ENCODE measurements around the gene NRN1L. TPM values are rescaled to one million over a fixed set of nuclear protein-coding genes. Genes with fewer than 3 reads are reported as not detected.

The NRN1L gene
- total RNA-seq, 1 experiment from 2014 or later: not detected

DNA sequence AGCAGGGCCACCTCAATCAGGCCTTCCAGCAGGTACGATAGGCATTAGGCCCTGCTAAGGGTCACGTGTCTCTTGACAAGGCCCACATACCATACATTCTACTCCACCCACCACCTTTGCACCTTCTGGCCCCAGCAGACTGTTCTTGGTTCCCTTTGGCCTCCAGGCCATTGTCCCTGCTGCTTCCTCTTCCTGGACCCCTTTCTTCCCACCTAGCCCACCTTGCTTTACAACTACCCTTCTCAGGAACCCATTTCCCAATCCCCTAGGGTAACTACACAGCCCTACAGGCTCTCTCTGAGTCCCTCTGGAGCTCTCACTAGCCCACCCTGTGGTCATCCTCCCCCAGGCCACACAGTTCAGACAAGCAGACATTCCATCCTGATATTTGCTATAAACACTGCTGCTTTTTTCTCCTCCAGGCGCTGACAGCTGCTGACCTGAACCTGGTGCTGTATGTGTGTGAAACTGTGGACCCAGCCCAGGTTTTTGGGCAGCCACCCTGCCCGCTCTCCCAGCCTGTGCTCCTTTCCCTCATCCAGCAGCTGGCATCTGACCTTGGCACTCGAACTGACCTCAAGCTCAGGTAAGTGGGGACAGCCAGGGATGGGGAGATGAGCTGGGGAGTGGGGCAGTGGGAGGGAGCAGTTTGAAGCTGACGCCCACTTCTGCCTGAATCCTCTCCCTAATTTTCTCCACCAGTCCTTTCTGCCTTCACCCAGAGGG, 1.4 kb upstream of the NRN1L start:
- ATAC-seq (no peak), DNase-seq (no peak)
- ChIA-PET POLR2A (ENCODE audit: unreplicated experiment) (no interaction called here), CTCF (interaction anchor here (0.6 to 1.7 kb wide), 4 partner anchors 10 to 140 kb away, joined by 4 to 7 read pairs (median 5); partner anchors contain the start of gene PSKH1)
- no TSS peak for BruUV-seq (replicated peaks)
- no peaks in the 10 kb centered on the region for H3K9me3 ChIP-seq (ENCODE audit: low read length)
- no peaks in the 10 kb centered on the region for H3F3A ChIP-seq (ENCODE audit: low read length, unreplicated experiment)
- peaks cover 8% of the 10 kb centered on the region; the same call in 1 of the 2 replicates for H3K36me3 ChIP-seq (ENCODE audit: low read depth, low read length)
- no peak overlapping the region for H3K27ac ChIP-seq (ENCODE audit: low read length)
- H3K9ac ChIP-seq (ENCODE audit: low read length): no peak overlapping the region
- H2AFZ ChIP-seq (ENCODE audit: low read length): no peak overlapping the region
- no peaks in the 10 kb centered on the region for H3K9me2 ChIP-seq (replicated peaks; ENCODE audit: low read length)
- no peaks in the 10 kb centered on the region for H3K27me3 ChIP-seq (ENCODE audit: low read length)
- H3K4me2 ChIP-seq (ENCODE audit: low read length): no peak overlapping the region
- TF ChIP-seq, protein P1, sequence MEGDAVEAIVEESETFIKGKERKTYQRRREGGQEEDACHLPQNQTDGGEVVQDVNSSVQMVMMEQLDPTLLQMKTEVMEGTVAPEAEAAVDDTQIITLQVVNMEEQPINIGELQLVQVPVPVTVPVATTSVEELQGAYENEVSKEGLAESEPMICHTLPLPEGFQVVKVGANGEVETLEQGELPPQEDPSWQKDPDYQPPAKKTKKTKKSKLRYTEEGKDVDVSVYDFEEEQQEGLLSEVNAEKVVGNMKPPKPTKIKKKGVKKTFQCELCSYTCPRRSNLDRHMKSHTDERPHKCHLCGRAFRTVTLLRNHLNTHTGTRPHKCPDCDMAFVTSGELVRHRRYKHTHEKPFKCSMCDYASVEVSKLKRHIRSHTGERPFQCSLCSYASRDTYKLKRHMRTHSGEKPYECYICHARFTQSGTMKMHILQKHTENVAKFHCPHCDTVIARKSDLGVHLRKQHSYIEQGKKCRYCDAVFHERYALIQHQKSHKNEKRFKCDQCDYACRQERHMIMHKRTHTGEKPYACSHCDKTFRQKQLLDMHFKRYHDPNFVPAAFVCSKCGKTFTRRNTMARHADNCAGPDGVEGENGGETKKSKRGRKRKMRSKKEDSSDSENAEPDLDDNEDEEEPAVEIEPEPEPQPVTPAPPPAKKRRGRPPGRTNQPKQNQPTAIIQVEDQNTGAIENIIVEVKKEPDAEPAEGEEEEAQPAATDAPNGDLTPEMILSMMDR (conservative IDR thresholded peaks at IDR 0.05; ENCODE audit: low read depth, low read length): no peak
- no peak for TF ChIP-seq EZH2phosphoT487 (IDR thresholded peaks at IDR 0.05; ENCODE audit: borderline replicate concordance, low read length)
- TF ChIP-seq EZH2 (IDR thresholded peaks at IDR 0.05; ENCODE audit: low read length, unreplicated experiment): no peak
- no peaks in the 10 kb centered on the region for H4K20me1 ChIP-seq (ENCODE audit: low read length)
- no peaks in the 10 kb centered on the region for H3K79me2 ChIP-seq (ENCODE audit: low read length)
- peaks cover 6% of the 10 kb centered on the region; the same call in 1 of the 2 replicates for H3K4me1 ChIP-seq (ENCODE audit: insufficient read depth, low read length)
- intact Hi-C loops (cut with micrococcal nuclease): loop anchor here (1.0 kb wide), 1 partner anchor 45 kb away; no protein-coding TSS in a partner anchor
- H3K4me3 ChIP-seq (ENCODE audit: low read length): no peak overlapping the region

- peak; percentile 74 for ATAC-seq
- DNase-seq: peak; percentile 59
- Histone ChIP-seq H2AFZ (ENCODE audit: low read length) (no peak overlapping the region), H3K4me3 (ENCODE audit: low read length) (no peak overlapping the region), H3K27ac (ENCODE audit: low read length) (no peak overlapping the region), H3K4me1 (ENCODE audit: insufficient read depth, low read length) (peaks cover 6% of the 10 kb centered on the region; the same call in 1 of the 2 replicates), H4K20me1 (ENCODE audit: low read length) (no peaks in the 10 kb centered on the region), H3K36me3 (ENCODE audit: low read depth, low read length) (peaks cover 6% of the 10 kb centered on the region; the same call in 1 of the 2 replicates), H3K9me2 (replicated peaks; ENCODE audit: low read length) (no peaks in the 10 kb centered on the region), H3K27me3 (ENCODE audit: low read length) (no peaks in the 10 kb centered on the region), H3K79me2 (ENCODE audit: low read length) (no peaks in the 10 kb centered on the region), H3F3A (ENCODE audit: low read length, unreplicated experiment) (no peaks in the 10 kb centered on the region), H3K9ac (ENCODE audit: low read length) (no peak overlapping the region), H3K4me2 (ENCODE audit: low read length) (no peak overlapping the region), H3K9me3 (ENCODE audit: low read length) (no peaks in the 10 kb centered on the region)
- CTCF ChIA-PET: interaction anchor here (0.5 to 1.7 kb wide), 5 partner anchors 9 to 140 kb away, joined by 4 to 7 read pairs (median 5); partner anchors contain the start of gene PSKH1
- POLR2A ChIA-PET (ENCODE audit: unreplicated experiment): no interaction called here
- TF ChIP-seq EZH2phosphoT487 (IDR thresholded peaks at IDR 0.05; ENCODE audit: borderline replicate concordance, low read length) (no peak), EZH2 (IDR thresholded peaks at IDR 0.05; ENCODE audit: low read length, unreplicated experiment) (no peak)
- TF ChIP-seq, protein P1 (conservative IDR thresholded peaks at IDR 0.05; ENCODE audit: low read depth, low read length): peak; percentile 86
- BruUV-seq (replicated peaks): no TSS peak
- intact Hi-C loops (cut with micrococcal nuclease): loop anchor here (1.0 kb wide), 1 partner anchor 44 kb away; no protein-coding TSS in a partner anchor
Measured at GRCh38 chr16:67883872-67884261, 818 bp upstream of the NRN1L start.

DNA sequence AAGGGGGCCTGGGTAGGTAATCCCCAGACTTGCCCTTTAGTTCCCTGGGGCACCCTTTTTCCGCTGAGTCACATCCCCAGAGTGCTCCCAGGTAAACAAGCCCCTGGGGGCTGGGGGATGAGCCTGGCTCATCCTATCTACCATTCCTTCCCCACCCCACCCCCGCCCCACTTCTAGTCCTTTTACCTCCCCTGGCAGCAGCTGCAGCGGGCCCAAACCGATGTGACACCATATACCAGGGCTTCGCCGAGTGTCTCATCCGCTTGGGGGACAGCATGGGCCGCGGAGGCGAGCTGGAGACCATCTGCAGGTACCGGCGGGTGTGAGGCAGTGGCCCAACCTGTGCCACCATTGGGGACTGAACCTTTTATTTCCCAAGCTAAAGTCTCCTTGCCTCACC, 860 bp downstream of the NRN1L start:
- no peaks in the 10 kb centered on the region for H3K9me2 ChIP-seq (replicated peaks; ENCODE audit: low read length)
- POLR2A ChIA-PET (ENCODE audit: unreplicated experiment): no interaction called here
- H2AFZ ChIP-seq (ENCODE audit: low read length): no peak overlapping the region

More for the DNA sequence above, 860 bp downstream of the NRN1L start:
- intact Hi-C loops (cut with micrococcal nuclease): no loop called here
- no TSS peak for BruUV-seq (replicated peaks)
- Histone ChIP-seq H3K4me1 (ENCODE audit: insufficient read depth, low read length) (peaks cover 6% of the 10 kb centered on the region; the same call in 1 of the 2 replicates), H3K36me3 (ENCODE audit: low read depth, low read length) (peaks cover 4% of the 10 kb centered on the region; the same call in 1 of the 2 replicates), H3F3A (ENCODE audit: low read length, unreplicated experiment) (no peaks in the 10 kb centered on the region), H3K79me2 (ENCODE audit: low read length) (no peaks in the 10 kb centered on the region), H3K27me3 (ENCODE audit: low read length) (no peaks in the 10 kb centered on the region), H3K27ac (ENCODE audit: low read length) (no peak overlapping the region), H4K20me1 (ENCODE audit: low read length) (no peaks in the 10 kb centered on the region), H3K4me3 (ENCODE audit: low read length) (no peak overlapping the region), H3K9me3 (ENCODE audit: low read length) (no peaks in the 10 kb centered on the region), H3K9ac (ENCODE audit: low read length) (no peak overlapping the region), H3K4me2 (ENCODE audit: low read length) (no peak overlapping the region)
- DNase-seq (no peak), ATAC-seq (no peak)
- CTCF ChIA-PET: no interaction called here
- TF ChIP-seq, protein P1 (conservative IDR thresholded peaks at IDR 0.05; ENCODE audit: low read depth, low read length): no peak
- TF ChIP-seq EZH2phosphoT487 (IDR thresholded peaks at IDR 0.05; ENCODE audit: borderline replicate concordance, low read length): no peak
- TF ChIP-seq EZH2 (IDR thresholded peaks at IDR 0.05; ENCODE audit: low read length, unreplicated experiment): no peak
